OCI-LY1 (cell line): ENCODE data around the gene ANKRD40CL.

ENCODE experiments used
- EZH2 ChIP-seq: fragments of 200-600 bp; sonication (generic), shearing (Covaris generic); IDR thresholded peaks from 2 replicates; pipeline ENCODE4 v1.8.0; 2017; ENCODE audit warnings: borderline replicate concordance, mixed run types, mild to moderate bottlenecking, antibody characterized with exemption, low read length, moderate library complexity, mixed read lengths
- TF ChIP-seq, protein P1 (sequence below): fragments of 200-600 bp; sonication (generic), shearing (Covaris generic); IDR thresholded peaks from 2 replicates; pipeline ENCODE4 v1.5.1; 2017; ENCODE audit warnings: mild to moderate bottlenecking, antibody characterized with exemption, low read length, moderate library complexity, mixed read lengths

DNA sequence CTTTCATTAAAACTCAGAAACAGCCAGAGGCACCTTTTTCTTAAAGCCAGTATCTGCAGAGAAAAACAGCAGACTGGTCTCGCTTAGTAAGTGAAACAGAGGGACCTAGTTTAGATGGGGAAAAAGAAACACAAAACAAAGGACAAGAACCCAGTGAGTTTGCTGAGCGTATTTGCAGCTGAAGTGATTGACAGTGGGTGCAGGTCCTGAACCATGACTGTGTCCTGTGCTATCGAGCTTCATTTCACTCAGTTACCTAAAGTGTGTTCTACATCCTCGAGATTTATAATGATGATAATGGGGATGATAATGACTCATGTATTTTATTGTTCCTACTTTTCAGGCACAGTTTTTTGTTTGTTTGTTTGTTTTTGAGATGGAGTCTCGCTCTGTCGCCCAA is 36.4 kb upstream of the ANKRD40CL start:
- TF ChIP-seq, protein P1, sequence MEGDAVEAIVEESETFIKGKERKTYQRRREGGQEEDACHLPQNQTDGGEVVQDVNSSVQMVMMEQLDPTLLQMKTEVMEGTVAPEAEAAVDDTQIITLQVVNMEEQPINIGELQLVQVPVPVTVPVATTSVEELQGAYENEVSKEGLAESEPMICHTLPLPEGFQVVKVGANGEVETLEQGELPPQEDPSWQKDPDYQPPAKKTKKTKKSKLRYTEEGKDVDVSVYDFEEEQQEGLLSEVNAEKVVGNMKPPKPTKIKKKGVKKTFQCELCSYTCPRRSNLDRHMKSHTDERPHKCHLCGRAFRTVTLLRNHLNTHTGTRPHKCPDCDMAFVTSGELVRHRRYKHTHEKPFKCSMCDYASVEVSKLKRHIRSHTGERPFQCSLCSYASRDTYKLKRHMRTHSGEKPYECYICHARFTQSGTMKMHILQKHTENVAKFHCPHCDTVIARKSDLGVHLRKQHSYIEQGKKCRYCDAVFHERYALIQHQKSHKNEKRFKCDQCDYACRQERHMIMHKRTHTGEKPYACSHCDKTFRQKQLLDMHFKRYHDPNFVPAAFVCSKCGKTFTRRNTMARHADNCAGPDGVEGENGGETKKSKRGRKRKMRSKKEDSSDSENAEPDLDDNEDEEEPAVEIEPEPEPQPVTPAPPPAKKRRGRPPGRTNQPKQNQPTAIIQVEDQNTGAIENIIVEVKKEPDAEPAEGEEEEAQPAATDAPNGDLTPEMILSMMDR: no peak
- no peak for TF ChIP-seq EZH2
